Gastrocnemius medialis (tissue), 4 donors: ENCODE results near the gene ANKRD7. TPM values are rescaled to one million over a fixed set of nuclear protein-coding genes. Genes with fewer than 3 reads are reported as not detected.
"Not testable (repeated sequence)": the region's sequence is repeated elsewhere in the genome, so short reads cannot be mapped to it uniquely, and the experiment has no call there.

Experiments used
- ATAC-seq, 2 donors: fragments of 150-250 bp; one replicate each; pipeline ENCODE4 v1.9.1; 2016
- DNase-seq, 2 donors: peaks; one replicate each; pipeline ENCODE4 v3.0.0-alpha.2; 2019
- H3K27ac ChIP-seq, 4 donors: fragments of 200-600 bp; sonication (generic); 1 replicate in 1 of 4; 2 replicates in 3 of 4; pipeline ENCODE4 v1.5.1; 2016 to 2018; ENCODE audit warnings: mild to moderate bottlenecking in 2 of 4, moderate library complexity in 1 of 4
- H3K27me3 ChIP-seq, 3 donors: fragments of 200-600 bp; sonication (generic) in 2 of 3; 1 replicate in 1 of 3; 2 replicates in 2 of 3; pipeline versions ENCODE4 v1.5.1 to v1.6.0; 2016 to 2019; ENCODE audit warnings: mild to moderate bottlenecking in 1 of 3, moderate library complexity in 1 of 3
- H3K36me3 ChIP-seq, 2 donors: fragments of 200-600 bp; sonication (generic) in 1 of 2; one replicate each; pipeline ENCODE4 v1.5.1; 2017 to 2018
- H3K4me1 ChIP-seq, 2 donors: fragments of 200-600 bp; sonication (generic) in 1 of 2; one replicate each; pipeline ENCODE4 v1.5.1; 2016 to 2017; ENCODE audit warnings: mild to moderate bottlenecking in 2 of 2
- H3K4me3 ChIP-seq, 4 donors: fragments of 200-600 bp; sonication (generic) in 3 of 4; 1 replicate in 1 of 4; 2 replicates in 3 of 4; pipeline ENCODE4 v1.5.1; 2016 to 2019; ENCODE audit warnings: mild to moderate bottlenecking in 2 of 4
- H3K9me3 ChIP-seq, 3 donors: fragments of 200-600 bp; sonication (generic) in 2 of 3; 1 replicate in 1 of 3; 2 replicates in 2 of 3; pipeline ENCODE4 v1.5.1; 2016 to 2019
- CTCF ChIP-seq, 5 experiments: fragments of 450-650 bp in 3 of 5; fragments of 200-600 bp in 2 of 5; sonication (generic) in 2 of 5; IDR thresholded peaks in 4 of 5; conservative IDR thresholded peaks in 1 of 5; 1 replicate in 4 of 5; 2 replicates in 1 of 5; pipeline ENCODE4 v1.5.1; 2016 to 2019; ENCODE audit warnings: antibody characterized with exemption in 5 of 5, mild to moderate bottlenecking in 3 of 5, moderate library complexity in 3 of 5
- POLR2A ChIP-seq, 2 donors: fragments of 450-650 bp; IDR thresholded peaks; one replicate each; pipeline ENCODE4 v1.6.1; 2017; ENCODE audit warnings: antibody characterized with exemption in 2 of 2, mild to moderate bottlenecking in 2 of 2, moderate library complexity in 2 of 2
- in situ Hi-C, 4 donors: fragments of 200-750 bp; cut with MboI; loops; one replicate each; pipeline versions ENCODE4 v1.15.0 to v1.8.0; 2017; ENCODE audit warnings: low sequenced_read_pairs in 4 of 4
- intact Hi-C: fragments of 100-400 bp; cut with DNase I; formaldehyde crosslinking; loops from one replicate; pipeline ENCODE4 v1.15.1; 2023; ENCODE audit warnings: low total_unique reads
- total RNA-seq, 4 donors: library from RNA; depleted of rRNA; stranded (reverse); fragments of >200 nt; gene quantifications; one replicate each; pipeline versions ENCODE4 v1.1.0 to v1.2.3, GENCODE V29; 2016

ANKRD7 gene
- total RNA-seq, 4 donors from 2014 or later, result 0.27 TPM; not detected in 3

DNA sequence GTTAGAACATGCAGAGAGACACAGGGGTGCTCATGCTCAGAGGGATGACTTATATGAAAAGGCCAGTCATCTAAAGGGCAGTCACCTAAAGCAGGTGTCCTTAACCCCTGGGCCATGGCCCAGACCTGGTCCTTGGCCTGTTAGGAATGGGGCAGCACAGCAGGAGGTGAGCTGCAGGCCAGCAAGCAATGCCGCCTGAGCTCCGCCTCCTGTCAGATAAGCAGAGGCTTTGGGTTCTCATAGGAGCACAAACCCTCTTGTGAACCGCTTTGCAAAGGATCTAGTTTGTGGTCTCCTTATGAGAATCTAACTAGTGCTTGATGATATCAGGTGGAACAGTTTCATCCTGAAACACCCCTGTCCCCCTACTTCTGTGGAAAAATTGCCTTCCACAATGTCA is 14.5 kb downstream of the ANKRD7 start:
- intact Hi-C loops (no loop called here), in situ Hi-C loops (no loop called here)
- H3K4me3 ChIP-seq, result no peak overlapping the region
- no peaks in the 10 kb centered on the region for H3K36me3 ChIP-seq
- H3K9me3 ChIP-seq, result no peaks in the 10 kb centered on the region
- ATAC-seq (no peak), DNase-seq (no peak)
- no peak overlapping the region for H3K27ac ChIP-seq
- H3K27me3 ChIP-seq, result no peaks in the 10 kb centered on the region
- no peak for TF ChIP-seq CTCF (IDR thresholded peaks at IDR 0.05 in 4 of 5, conservative IDR thresholded peaks at IDR 0.05 in 1 of 5)
- no peak for TF ChIP-seq POLR2A (IDR thresholded peaks at IDR 0.05)
- H3K4me1 ChIP-seq, result no peaks in the 10 kb centered on the region

DNA sequence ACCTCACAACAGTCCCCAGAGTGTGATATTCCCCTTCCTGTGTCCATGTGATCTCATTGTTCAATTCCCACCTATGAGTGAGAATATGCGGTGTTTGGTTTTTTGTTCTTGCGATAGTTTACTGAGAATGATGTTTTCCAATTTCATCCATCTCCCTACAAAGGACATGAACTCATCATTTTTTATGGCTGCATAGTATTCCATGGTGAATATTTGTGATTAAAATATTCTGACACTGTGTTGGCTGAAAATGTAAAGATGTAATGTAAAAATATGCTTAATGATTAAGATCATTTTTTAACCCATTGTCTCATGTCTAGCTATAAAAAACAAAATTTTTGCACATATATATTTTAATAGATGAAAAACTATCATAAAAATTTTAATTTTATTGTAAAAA is 15.8 kb downstream of the ANKRD7 start:
- H3K27me3 ChIP-seq, DNase-seq, intact Hi-C loops, H3K36me3 ChIP-seq, H3K9me3 ChIP-seq, H3K27ac ChIP-seq, ATAC-seq, H3K4me1 ChIP-seq, H3K4me3 ChIP-seq, in situ Hi-C loops: not testable (repeated sequence)

DNA sequence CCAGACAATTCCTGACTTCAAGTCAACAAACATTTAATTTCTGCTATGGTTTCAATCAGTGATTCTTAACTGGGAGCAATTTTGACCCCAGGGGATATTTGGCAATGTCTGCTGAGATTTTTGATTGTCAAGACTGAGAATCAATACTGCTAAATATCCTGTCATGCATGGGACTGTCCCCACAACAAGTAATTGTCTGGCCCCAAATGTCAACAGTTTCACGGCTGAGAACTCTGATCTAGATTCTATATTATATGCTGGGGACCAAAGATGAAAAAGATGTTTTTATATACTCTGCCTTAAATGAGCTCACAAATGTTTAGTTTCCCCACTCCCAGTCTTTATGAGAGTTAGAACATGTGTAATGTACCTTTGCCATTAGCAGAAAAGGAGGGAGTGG is 19.2 kb downstream of the ANKRD7 start:
- H3K9me3 ChIP-seq, result no peaks in the 10 kb centered on the region
- no peak for DNase-seq
- no peak for ATAC-seq
- no peak overlapping the region for H3K27ac ChIP-seq
- no peaks in the 10 kb centered on the region for H3K4me1 ChIP-seq
- H3K27me3 ChIP-seq, result no peaks in the 10 kb centered on the region
- TF ChIP-seq POLR2A (IDR thresholded peaks at IDR 0.05) (no peak), CTCF (IDR thresholded peaks at IDR 0.05 in 4 of 5, conservative IDR thresholded peaks at IDR 0.05 in 1 of 5) (no peak)
- no peaks in the 10 kb centered on the region for H3K36me3 ChIP-seq
- in situ Hi-C loops, result no loop called here
- H3K4me3 ChIP-seq, result no peak overlapping the region
- intact Hi-C loops, result no loop called here

GRCh38 chr7:118245267-118246040 is 20.9 kb downstream of the ANKRD7 start:
- no peaks in the 10 kb centered on the region for H3K9me3 ChIP-seq
- no peak for DNase-seq
- no peak for TF ChIP-seq POLR2A (IDR thresholded peaks at IDR 0.05)
- no peak for TF ChIP-seq CTCF (IDR thresholded peaks at IDR 0.05 in 4 of 5, conservative IDR thresholded peaks at IDR 0.05 in 1 of 5)
- no peaks in the 10 kb centered on the region for H3K36me3 ChIP-seq
- ATAC-seq, result no peak
- H3K27ac ChIP-seq, result no peak overlapping the region
- H3K4me1 ChIP-seq, result no peaks in the 10 kb centered on the region
- no peak overlapping the region for H3K4me3 ChIP-seq
- in situ Hi-C loops, result no loop called here
- intact Hi-C loops, result no loop called here
- H3K27me3 ChIP-seq, result no peaks in the 10 kb centered on the region

DNA sequence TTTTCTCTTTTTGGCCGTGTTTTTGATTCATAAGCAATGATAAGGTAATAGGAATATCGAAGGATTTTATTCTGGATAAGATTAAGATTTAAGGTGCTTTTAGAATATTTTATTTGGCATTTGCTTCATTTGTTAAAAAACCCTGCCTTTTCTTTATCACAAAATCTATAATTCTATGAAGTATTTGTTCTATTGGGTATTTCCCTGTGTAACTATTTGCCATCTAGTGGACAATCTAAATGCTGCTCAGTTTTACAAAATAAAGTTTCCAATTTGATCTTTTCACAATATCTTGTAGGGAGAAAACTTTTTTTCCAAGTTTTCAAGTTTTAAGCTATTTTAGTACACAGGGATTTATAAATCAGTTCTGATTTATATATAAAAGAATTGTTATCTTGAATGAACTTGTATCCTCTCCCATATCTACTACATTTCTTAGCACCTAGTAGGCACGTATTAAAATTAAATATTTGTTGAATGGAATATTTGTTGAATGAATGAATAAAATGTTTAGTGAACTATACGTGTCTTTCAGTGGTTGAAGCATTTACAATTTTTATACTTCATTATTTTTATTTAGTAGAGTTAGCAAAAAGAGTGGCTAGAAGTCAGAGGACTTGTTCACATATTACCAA is 26.5 kb downstream of the ANKRD7 start:
- TF ChIP-seq POLR2A (IDR thresholded peaks at IDR 0.05) (no peak), CTCF (IDR thresholded peaks at IDR 0.05 in 4 of 5, conservative IDR thresholded peaks at IDR 0.05 in 1 of 5) (no peak)

More for the DNA sequence above, 26.5 kb downstream of the ANKRD7 start:
- intact Hi-C loops, result no loop called here
- in situ Hi-C loops, result loop anchor here in 1 of 4 donors (25.0 kb wide), 1 partner anchor 936 kb away; no protein-coding TSS in a partner anchor
- no peak overlapping the region for H3K4me3 ChIP-seq
- H3K4me1 ChIP-seq, result no peaks in the 10 kb centered on the region
- H3K36me3 ChIP-seq, result no peaks in the 10 kb centered on the region
- ATAC-seq (no peak), DNase-seq (no peak)
- H3K27me3 ChIP-seq, result no peaks in the 10 kb centered on the region
- H3K27ac ChIP-seq, result no peak overlapping the region
- no peaks in the 10 kb centered on the region for H3K9me3 ChIP-seq
